Endothelial cell of umbilical vein (primary cell): ENCODE results near the gene TMEM107. TPM values are rescaled to one million over a fixed set of nuclear protein-coding genes. Genes with fewer than 3 reads are reported as not detected.

Experiments used
- BruUV-seq: library from RNA; stranded (reverse); fragments of 400-500 nt; replicated peaks from 2 replicates; lab custom pipeline; 2021; lab: Mats Ljungman, UMichigan
- CTCF ChIA-PET: fragments of 300-600, 350-600 bp; sonication (Branson Sonifier 250); formaldehyde crosslinking; loops from one replicate; lab custom pipeline; 2021; ENCODE audit warnings: antibody characterized with exemption, inconsistent platforms; lab: Charles Lee
- POLR2A ChIA-PET: fragments of 300-600, 350-600 bp; sonication (Branson Sonifier 250); formaldehyde crosslinking; loops from one replicate; lab custom pipeline; 2021; ENCODE audit warnings: antibody characterized with exemption, inconsistent platforms; lab: Charles Lee
- DNase-seq: peaks from one replicate; pipeline ENCODE4 v3.0.0-alpha.2; 2011; ENCODE audit warnings: low read depth, low spot score
- FAIRE-seq: peaks from 2 replicates; lab custom pipeline; 2011; peaks lifted over from hg19 to GRCh38; lab: Jason Lieb, UNC
- H2AFZ ChIP-seq: 2 replicates; pipeline ENCODE4 v1.6.0; 2012; ENCODE audit warnings: low read depth, low read length, control low read depth, inconsistent platforms
- H3K27ac ChIP-seq: 2 replicates; pipeline ENCODE4 v1.5.1; 2011; ENCODE audit warnings: low read depth, mild to moderate bottlenecking, control low read depth, low read length, moderate library complexity; ENCODE audit not compliant: insufficient read depth
- H3K27me3 ChIP-seq, 2 experiments: 2 replicates each; pipeline versions ENCODE4 v1.6.0 to v1.6.1; 2011; ENCODE audit warnings: low read length in 2 of 2, mixed read lengths in 1 of 2; ENCODE audit not compliant: control insufficient read depth in 2 of 2, insufficient read depth in 2 of 2
- H3K36me3 ChIP-seq, 2 experiments: 2 replicates in 1 of 2; 3 replicates in 1 of 2; pipeline ENCODE4 v1.5.1; 2011; ENCODE audit warnings: low read length in 2 of 2, mild to moderate bottlenecking in 1 of 2, moderate library complexity in 1 of 2; ENCODE audit not compliant: control insufficient read depth in 2 of 2, insufficient read depth in 2 of 2; ENCODE audit errors: extremely low read depth in 1 of 2
- H3K4me1 ChIP-seq: 3 replicates; pipeline ENCODE4 v1.5.1; 2011; ENCODE audit warnings: mild to moderate bottlenecking, low read length; ENCODE audit not compliant: control insufficient read depth, insufficient read depth; ENCODE audit errors: extremely low read depth
- H3K4me2 ChIP-seq: 2 replicates; pipeline ENCODE4 v1.6.1; 2011; ENCODE audit warnings: low read length, control low read depth, mixed read lengths; ENCODE audit not compliant: insufficient read depth
- H3K4me3 ChIP-seq, 3 experiments: fragments of 200-600 bp in 1 of 3; sonication (generic), shearing (Covaris generic) in 1 of 3; replicated peaks in 1 of 3; 2 replicates each; pipeline ENCODE4 v1.5.1; 2011 to 2016; ENCODE audit warnings: control low read depth in 3 of 3, low read length in 3 of 3, mild to moderate bottlenecking in 2 of 3, inconsistent platforms in 1 of 3, low read depth in 1 of 3, moderate library complexity in 1 of 3; ENCODE audit not compliant: insufficient read depth in 1 of 3
- H3K79me2 ChIP-seq: 2 replicates; pipeline ENCODE4 v1.6.0; 2012; ENCODE audit warnings: low read length, inconsistent platforms; ENCODE audit not compliant: control insufficient read depth, insufficient read depth
- H3K9ac ChIP-seq: replicated peaks from 2 replicates; pipeline ENCODE3; 2011; ENCODE audit warnings: low read length, control low read depth; ENCODE audit not compliant: insufficient read depth; ENCODE audit errors: extremely low read depth
- H3K9me1 ChIP-seq: replicated peaks from 3 replicates; pipeline ENCODE4 v1.6.0; 2011; ENCODE audit warnings: mild to moderate bottlenecking, low read length; ENCODE audit not compliant: control insufficient read depth, insufficient read depth; ENCODE audit errors: extremely low read depth
- H3K9me3 ChIP-seq: replicated peaks from 2 replicates; pipeline ENCODE4 v1.5.1; 2012; ENCODE audit warnings: low read length, inconsistent platforms; ENCODE audit not compliant: control insufficient read depth, insufficient read depth
- H4K20me1 ChIP-seq: replicated peaks from 2 replicates; pipeline ENCODE3; 2011; ENCODE audit warnings: mild to moderate bottlenecking, low read length; ENCODE audit not compliant: control insufficient read depth, insufficient read depth; ENCODE audit errors: extremely low read depth
- EZH2 ChIP-seq: IDR thresholded peaks from 2 replicates; pipeline ENCODE4 v1.6.1; 2012; ENCODE audit warnings: borderline replicate concordance, low read depth, mild to moderate bottlenecking, moderate library complexity, low read length, inconsistent platforms; ENCODE audit not compliant: severe bottlenecking
- FOS ChIP-seq: IDR thresholded peaks from 2 replicates; pipeline ENCODE4 v1.6.1; 2011; ENCODE audit warnings: mild to moderate bottlenecking, low read length, moderate library complexity, borderline replicate concordance; ENCODE audit not compliant: insufficient read depth
- GATA2 ChIP-seq: IDR thresholded peaks from 2 replicates; pipeline ENCODE4 v1.7.0; 2011; ENCODE audit warnings: low read depth, mild to moderate bottlenecking, moderate library complexity, mixed read lengths, low read length; ENCODE audit not compliant: insufficient read length, insufficient read depth
- JUN ChIP-seq: IDR thresholded peaks from 2 replicates; pipeline ENCODE4 v1.6.1; 2011; ENCODE audit warnings: borderline replicate concordance, low read depth; ENCODE audit not compliant: insufficient read length, insufficient read depth
- MYC ChIP-seq: IDR thresholded peaks from one replicate; pipeline ENCODE4 v1.6.1; 2011; ENCODE audit warnings: mild to moderate bottlenecking, low read depth, low read length
- POLR2A ChIP-seq: IDR thresholded peaks from 2 replicates; pipeline ENCODE4 v1.6.1; 2012; ENCODE audit warnings: low read depth, mild to moderate bottlenecking, control low read depth, low read length
- POLR2AphosphoS5 ChIP-seq: IDR thresholded peaks from 2 replicates; pipeline ENCODE4 v1.6.1; 2012; ENCODE audit warnings: low read depth, mild to moderate bottlenecking, control low read depth, low read length, moderate library complexity; ENCODE audit not compliant: insufficient read depth
- dilution Hi-C: fragments of 300-500 bp; cut with MboI; formaldehyde crosslinking; loops from one replicate; pipeline ENCODE4 v1.15.0; 2019; ENCODE audit warnings: low sequenced_read_pairs; ENCODE audit not compliant: extremely low pct_ligation_motif_present
- intact Hi-C: fragments of 100-400 bp; cut with micrococcal nuclease; formaldehyde crosslinking; loops from one replicate; pipeline ENCODE4 v1.10.0; 2022
- polyA plus RNA-seq, 4 experiments: library from polyadenylated mRNA; depleted of rRNA in 3 of 4; stranded (reverse) in 3 of 4; unstranded in 1 of 4; fragments of >200 nt; gene quantifications; 2 replicates each; pipeline versions ENCODE4 v1.2.1 to v1.2.3, GENCODE V29; 2011 to 2012; ENCODE audit warnings: missing spikeins in 1 of 4
- total RNA-seq: library from RNA; stranded (reverse); gene quantifications from 2 replicates; pipeline ENCODE4 v1.2.3, GENCODE V29; 2021
- TF ChIP-seq, protein P1 (sequence below): IDR thresholded peaks from 2 replicates; pipeline ENCODE4 v1.6.1; 2011; ENCODE audit not compliant: insufficient read depth, insufficient read length
- TF ChIP-seq, protein P2 (sequence below), 2 donors: IDR thresholded peaks; 1 replicate in 1 of 2; 2 replicates in 1 of 2; pipeline ENCODE4 v1.5.1; 2011; ENCODE audit warnings: low read length in 2 of 2, mild to moderate bottlenecking in 2 of 2, moderate library complexity in 2 of 2, control low read depth in 1 of 2, inconsistent platforms in 1 of 2, low read depth in 1 of 2; ENCODE audit not compliant: insufficient read depth in 1 of 2; ENCODE audit errors: extremely low read depth in 1 of 2

The TMEM107 gene
- total and polyA plus RNA-seq, 2 donors (not counting 3 experiments of a cell fraction or from before 2014, with no cell fraction given), result 20.4 to 31.6 TPM

DNA sequence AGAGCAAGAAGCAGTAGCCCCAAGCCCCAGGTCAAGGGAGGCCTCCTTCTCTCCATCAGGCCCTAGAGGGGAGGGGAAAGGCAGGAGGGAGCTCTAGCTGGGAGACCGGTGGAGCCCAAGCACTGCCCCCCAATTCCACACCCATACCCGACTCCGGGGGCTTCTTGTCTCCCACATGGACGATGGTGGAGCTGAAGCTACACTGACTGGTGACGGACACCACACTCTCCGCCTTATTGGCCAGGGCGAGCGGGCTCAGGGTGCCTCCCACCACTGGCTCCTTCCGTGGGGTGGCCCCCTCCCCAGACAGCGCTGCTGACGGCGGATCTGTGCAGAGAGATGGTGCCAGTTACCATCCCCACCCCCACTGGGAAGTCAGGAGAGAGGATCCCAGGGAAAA lies 30.4 kb downstream of the TMEM107 start:
- Histone ChIP-seq H3K9ac (no peak overlapping the region), H3K27ac (no peak overlapping the region), H3K4me1 (peaks cover 3% of the 10 kb centered on the region), H3K27me3 (no peaks in the 10 kb centered on the region), H3K9me3 (no peaks in the 10 kb centered on the region), H3K36me3 (peaks cover 2 to 77% of the 10 kb centered on the region in 2 experiments), H3K4me3 (no peak overlapping the region), H2AFZ (no peak overlapping the region), H3K79me2 (peaks cover 5% of the 10 kb centered on the region), H4K20me1 (no peaks in the 10 kb centered on the region), H3K9me1 (no peaks in the 10 kb centered on the region), H3K4me2 (no peak overlapping the region)
- BruUV-seq, result no TSS peak
- CTCF ChIA-PET, result interaction anchor here (0.9 kb wide), 1 partner anchor 22 kb away, joined by 3 read pairs; the partner anchor contains the start of gene HES7
- TF ChIP-seq JUN, result no peak
- no peak for TF ChIP-seq POLR2A
- TF ChIP-seq, protein P1, sequence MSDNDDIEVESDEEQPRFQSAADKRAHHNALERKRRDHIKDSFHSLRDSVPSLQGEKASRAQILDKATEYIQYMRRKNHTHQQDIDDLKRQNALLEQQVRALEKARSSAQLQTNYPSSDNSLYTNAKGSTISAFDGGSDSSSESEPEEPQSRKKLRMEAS, result no peak
- no peak for TF ChIP-seq POLR2AphosphoS5
- intact Hi-C loops (no loop called here), dilution Hi-C loops (no loop called here)
- no peak for DNase-seq
- POLR2A ChIA-PET, result no interaction called here
- no peak for FAIRE-seq

DNA sequence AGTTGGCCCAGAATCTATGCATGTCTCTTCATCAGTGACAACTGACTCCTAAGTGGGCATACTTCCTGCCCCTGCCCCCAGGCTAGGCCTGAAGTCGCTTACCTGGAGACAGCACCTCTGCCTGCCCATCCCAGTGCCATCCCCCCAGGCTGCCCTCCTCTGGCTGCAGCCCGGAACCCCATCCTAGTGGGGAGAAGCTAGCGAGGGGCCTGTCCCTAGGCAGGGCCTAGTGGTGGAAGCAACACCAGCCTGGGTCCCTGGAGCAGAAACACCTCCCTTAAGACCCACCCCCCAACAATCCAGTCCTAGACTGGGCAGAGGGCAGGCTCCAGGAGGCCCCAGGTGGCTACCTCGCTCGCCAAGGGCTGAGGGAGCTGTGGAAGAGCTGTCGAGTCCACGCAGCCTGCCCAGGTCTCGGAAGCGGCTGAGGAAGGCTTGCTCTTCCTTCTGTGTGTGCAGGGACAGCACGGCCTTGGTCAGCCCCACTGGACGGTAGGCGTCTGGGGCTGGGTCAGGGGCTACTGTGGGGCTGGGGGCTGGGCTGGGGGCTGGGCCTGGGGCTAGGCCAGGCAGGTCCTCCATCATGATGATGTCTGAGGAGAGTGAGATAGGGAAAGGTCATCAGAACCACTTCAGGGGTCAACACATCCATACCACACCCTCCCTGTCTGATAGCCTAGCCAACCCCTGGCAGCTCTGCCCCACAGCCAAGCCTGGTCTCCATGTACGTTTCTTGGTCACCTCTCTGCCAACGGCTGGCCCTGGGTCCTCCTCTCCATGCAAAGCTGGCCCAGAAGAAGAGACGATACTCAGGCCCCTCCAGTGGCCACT lies 31.6 kb downstream of the TMEM107 start:
- DNase-seq, result no peak
- dilution Hi-C loops, result no loop called here
- H3K36me3 ChIP-seq, result peaks cover 2 to 73% of the 10 kb centered on the region in 2 experiments
- H3K9me3 ChIP-seq, result no peaks in the 10 kb centered on the region
- no peak overlapping the region for H2AFZ ChIP-seq
- CTCF ChIA-PET, result interaction anchor here (0.9 kb wide), 1 partner anchor 20 kb away, joined by 3 read pairs; the partner anchor contains the start of gene HES7
- H3K4me1 ChIP-seq, result peaks cover under 1% of the 10 kb centered on the region
- FAIRE-seq, result no peak
- no peak overlapping the region for H3K9ac ChIP-seq
- intact Hi-C loops, result no loop called here
- no peaks in the 10 kb centered on the region for H3K9me1 ChIP-seq
- no peaks in the 10 kb centered on the region for H3K27me3 ChIP-seq
- H4K20me1 ChIP-seq, result no peaks in the 10 kb centered on the region
- no peaks in the 10 kb centered on the region for H3K79me2 ChIP-seq
- POLR2A ChIA-PET, result interaction anchor here (1.2 kb wide), 1 partner anchor 8 kb away, joined by 4 read pairs; the partner anchor contains the start of gene PER1
- no peak overlapping the region for H3K27ac ChIP-seq
- no TSS peak for BruUV-seq
- H3K4me2 ChIP-seq, result no peak overlapping the region
- no peak for TF ChIP-seq EZH2
- TF ChIP-seq MYC, result no peak
- TF ChIP-seq POLR2A, result no peak
- no peak for TF ChIP-seq FOS
- no peak for TF ChIP-seq GATA2
- TF ChIP-seq POLR2AphosphoS5, result no peak
- TF ChIP-seq, protein P2, sequence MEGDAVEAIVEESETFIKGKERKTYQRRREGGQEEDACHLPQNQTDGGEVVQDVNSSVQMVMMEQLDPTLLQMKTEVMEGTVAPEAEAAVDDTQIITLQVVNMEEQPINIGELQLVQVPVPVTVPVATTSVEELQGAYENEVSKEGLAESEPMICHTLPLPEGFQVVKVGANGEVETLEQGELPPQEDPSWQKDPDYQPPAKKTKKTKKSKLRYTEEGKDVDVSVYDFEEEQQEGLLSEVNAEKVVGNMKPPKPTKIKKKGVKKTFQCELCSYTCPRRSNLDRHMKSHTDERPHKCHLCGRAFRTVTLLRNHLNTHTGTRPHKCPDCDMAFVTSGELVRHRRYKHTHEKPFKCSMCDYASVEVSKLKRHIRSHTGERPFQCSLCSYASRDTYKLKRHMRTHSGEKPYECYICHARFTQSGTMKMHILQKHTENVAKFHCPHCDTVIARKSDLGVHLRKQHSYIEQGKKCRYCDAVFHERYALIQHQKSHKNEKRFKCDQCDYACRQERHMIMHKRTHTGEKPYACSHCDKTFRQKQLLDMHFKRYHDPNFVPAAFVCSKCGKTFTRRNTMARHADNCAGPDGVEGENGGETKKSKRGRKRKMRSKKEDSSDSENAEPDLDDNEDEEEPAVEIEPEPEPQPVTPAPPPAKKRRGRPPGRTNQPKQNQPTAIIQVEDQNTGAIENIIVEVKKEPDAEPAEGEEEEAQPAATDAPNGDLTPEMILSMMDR (IDR thresholded peaks at IDR 0.05; ENCODE audit: extremely low read depth in 1 of 2, insufficient read depth in 1 of 2, low read depth in 1 of 2, low read length in 2 of 2), result no peak
- no peak for TF ChIP-seq JUN
- TF ChIP-seq, protein P1, result no peak
- H3K4me3 ChIP-seq, result no peak overlapping the region
